PC-3 (cell line): Measurements from ENCODE around the gene PCAT7.

Experiments
- EZH2 ChIP-seq: fragments of 300-600 bp; sonication (generic); IDR thresholded peaks from one replicate; pipeline ENCODE4 v1.6.1; 2017; ENCODE audit warnings: antibody characterized with exemption, mild to moderate bottlenecking, low read length; ENCODE audit not compliant: unreplicated experiment
- TF ChIP-seq, protein P1 (sequence below): fragments of 300-600 bp; sonication (generic); conservative IDR thresholded peaks from 2 replicates; pipeline ENCODE4 v1.5.1; 2017; ENCODE audit warnings: antibody characterized with exemption, low read depth, mild to moderate bottlenecking, low read length

GRCh38 chr9:94588681-94589080 lies 33.8 kb downstream of the PCAT7 start:
- TF ChIP-seq, protein P1, sequence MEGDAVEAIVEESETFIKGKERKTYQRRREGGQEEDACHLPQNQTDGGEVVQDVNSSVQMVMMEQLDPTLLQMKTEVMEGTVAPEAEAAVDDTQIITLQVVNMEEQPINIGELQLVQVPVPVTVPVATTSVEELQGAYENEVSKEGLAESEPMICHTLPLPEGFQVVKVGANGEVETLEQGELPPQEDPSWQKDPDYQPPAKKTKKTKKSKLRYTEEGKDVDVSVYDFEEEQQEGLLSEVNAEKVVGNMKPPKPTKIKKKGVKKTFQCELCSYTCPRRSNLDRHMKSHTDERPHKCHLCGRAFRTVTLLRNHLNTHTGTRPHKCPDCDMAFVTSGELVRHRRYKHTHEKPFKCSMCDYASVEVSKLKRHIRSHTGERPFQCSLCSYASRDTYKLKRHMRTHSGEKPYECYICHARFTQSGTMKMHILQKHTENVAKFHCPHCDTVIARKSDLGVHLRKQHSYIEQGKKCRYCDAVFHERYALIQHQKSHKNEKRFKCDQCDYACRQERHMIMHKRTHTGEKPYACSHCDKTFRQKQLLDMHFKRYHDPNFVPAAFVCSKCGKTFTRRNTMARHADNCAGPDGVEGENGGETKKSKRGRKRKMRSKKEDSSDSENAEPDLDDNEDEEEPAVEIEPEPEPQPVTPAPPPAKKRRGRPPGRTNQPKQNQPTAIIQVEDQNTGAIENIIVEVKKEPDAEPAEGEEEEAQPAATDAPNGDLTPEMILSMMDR, result no peak
- TF ChIP-seq EZH2, result no peak
